Right lobe of liver (tissue), 6 donors: ENCODE measurements around the gene YBEY. TPM values are rescaled to one million over a fixed set of nuclear protein-coding genes. Genes with fewer than 3 reads are reported as not detected.
A peak's percentile ranks its signal among the peaks of the same experiment; 100 is the strongest.
"Not testable (repeated sequence)": the region's sequence is repeated elsewhere in the genome, so short reads cannot be mapped to it uniquely, and the experiment has no call there.

Source experiments
- ATAC-seq, 4 donors: fragments of 200-7000 bp; cut with Tn5 transposase; one replicate each; pipeline ENCODE4 v1.9.1; 2020; ENCODE audit warnings: mild to moderate bottlenecking in 4 of 4, moderate library complexity in 4 of 4
- DNase-seq, 3 donors: peaks; one replicate each; pipeline ENCODE4 v3.0.0-alpha.2; 2020
- H3K27ac ChIP-seq, 3 donors: fragments of 200-600 bp; one replicate each; pipeline ENCODE4 v1.8.0; 2022
- H3K27me3 ChIP-seq, 2 donors: fragments of 200-600 bp; one replicate each; pipeline ENCODE4 v1.8.0; 2022
- H3K36me3 ChIP-seq, 4 donors: fragments of 200-600 bp; sonication (generic) in 1 of 4; one replicate each; pipeline versions ENCODE4 v1.5.1 to v1.8.0; 2017 to 2022; ENCODE audit warnings: control low read depth in 1 of 4
- H3K4me1 ChIP-seq, 4 donors: fragments of 200-600 bp; sonication (generic) in 1 of 4; one replicate each; pipeline versions ENCODE4 v1.5.1 to v1.8.0; 2017 to 2022; ENCODE audit warnings: control low read depth in 1 of 4
- H3K4me3 ChIP-seq, 3 donors: fragments of 200-600 bp; one replicate each; pipeline ENCODE4 v1.8.0; 2022
- H3K9me3 ChIP-seq, 4 donors: fragments of 200-600 bp; sonication (generic) in 1 of 4; one replicate each; pipeline versions ENCODE4 v1.5.1 to v1.8.0; 2017 to 2022; ENCODE audit warnings: control low read depth in 1 of 4
- POLR2A ChIP-seq: fragments of 450-650 bp; IDR thresholded peaks from one replicate; pipeline ENCODE4 v1.6.1; 2017; ENCODE audit warnings: antibody characterized with exemption, mild to moderate bottlenecking
- whole genome bisulfite sequencing: methylation state at CpG from one replicate; pipeline ENCODE4 v1.1.6; 2018; ENCODE audit warnings: low coverage, low lambda C conversion rate; ENCODE audit not compliant: insufficient coverage; ENCODE audit errors: missing lambda C conversion rate; 5-methylcytosine and 5-hydroxymethylcytosine counted together
- intact Hi-C, 2 donors: fragments of 100-400 bp; cut with DNase I; formaldehyde crosslinking; loops; one replicate each; pipeline versions ENCODE4 v1.11.2 to v1.14.1; 2022
- long read RNA-seq: library from polyadenylated mRNA; unstranded; transcript quantifications from one replicate; pipeline ENCODE4 v2.0.0, GENCODE V29; 2019
- total RNA-seq, 6 experiments: library from RNA; depleted of rRNA in 2 of 6; stranded (reverse); fragments of >200 nt in 2 of 6; fragmentation: NEBNext Ultra II Directional in 3 of 6; extraction: Animal tissue kit (Norgen Biotek cat#: 25700) in 3 of 6; gene quantifications; one replicate each; pipeline versions ENCODE4 v1.1.0 to v1.2.4, GENCODE V29; 2016 to 2023
- TF ChIP-seq, protein P1 (sequence below), 4 donors: fragments of 200-600 bp in 3 of 4; fragments of 450-650 bp in 1 of 4; IDR thresholded peaks; one replicate each; pipeline versions ENCODE4 v1.5.1 to v1.8.0; 2016 to 2022; ENCODE audit warnings: antibody characterized with exemption in 4 of 4, mild to moderate bottlenecking in 2 of 4
- donor health status: DM: no; HTN: yes; CAD: no.
- donor health status: DM: no; HTN: no; CAD: no.
- donor health status: DM: no; HTN: no; CAD: no.
- donor health status: DM: no; HTN: yes; CAD: no.
- donor health status: DM: no; HTN: yes; CAD: no.

The YBEY gene
- 10 to 100 TPM in 2 of 6 experiments, 1 to 10 TPM in 4; 6.3 to 16.0 (median 7.3) TPM for total RNA-seq
- long read RNA-seq, partial matches to known transcripts, result 0 of 4 reads
- long read RNA-seq, other reads (novel, unspliced or antisense), result 1 of 4 reads

DNA sequence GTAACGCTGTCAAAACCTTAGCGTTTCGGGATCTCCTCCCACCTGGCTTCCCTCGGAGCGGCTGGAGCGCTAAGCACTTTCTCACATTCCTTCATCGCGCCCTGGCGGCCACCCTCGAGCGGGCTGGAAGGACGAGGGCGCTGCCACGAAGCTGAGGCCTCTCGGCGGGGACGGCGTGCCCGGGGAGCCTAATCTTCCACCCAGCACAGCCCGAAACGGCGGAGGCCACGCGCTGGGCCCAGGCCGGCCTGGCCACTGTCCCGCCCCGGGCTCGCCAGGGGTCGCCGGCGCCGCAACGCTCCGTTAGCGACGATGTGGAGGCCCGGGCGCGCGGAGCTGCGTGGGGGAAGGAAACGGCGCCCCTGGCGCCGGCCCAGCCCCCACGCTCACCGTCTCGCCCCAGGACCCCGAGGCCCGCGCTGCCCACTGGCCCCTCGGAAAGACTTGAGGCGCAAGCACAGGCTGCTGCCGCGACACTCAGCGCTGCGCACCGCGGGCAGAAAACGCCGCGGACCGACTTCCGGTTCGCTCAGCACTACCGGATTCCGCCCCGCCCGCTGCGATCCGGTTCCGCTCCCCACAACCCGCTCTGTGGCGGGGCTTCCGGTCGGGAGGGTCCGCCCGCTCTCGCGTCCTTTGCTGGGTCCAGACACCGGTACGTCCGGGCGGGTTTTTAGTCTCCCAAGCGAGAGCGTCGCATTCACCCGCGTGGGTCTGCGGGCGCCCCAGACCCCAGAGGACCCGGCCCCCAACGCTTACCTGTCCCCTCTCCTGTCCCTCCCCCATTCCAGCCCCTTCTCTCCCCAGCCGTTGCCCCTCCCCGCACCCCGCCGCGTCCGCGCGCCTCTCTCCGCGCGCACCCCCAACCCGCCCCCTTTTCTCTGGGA is at the start of gene YBEY:
YBEY (plus strand) TSS at position 582 of the 887 bp plus-strand sequence. CDS start 572 bp downstream, outside the sequence.
- H3K4me1 ChIP-seq, result peaks cover 1 to 34% (median 15%) of the 10 kb centered on the region in 4 donors
- intact Hi-C loops, result no loop called here

DNA sequence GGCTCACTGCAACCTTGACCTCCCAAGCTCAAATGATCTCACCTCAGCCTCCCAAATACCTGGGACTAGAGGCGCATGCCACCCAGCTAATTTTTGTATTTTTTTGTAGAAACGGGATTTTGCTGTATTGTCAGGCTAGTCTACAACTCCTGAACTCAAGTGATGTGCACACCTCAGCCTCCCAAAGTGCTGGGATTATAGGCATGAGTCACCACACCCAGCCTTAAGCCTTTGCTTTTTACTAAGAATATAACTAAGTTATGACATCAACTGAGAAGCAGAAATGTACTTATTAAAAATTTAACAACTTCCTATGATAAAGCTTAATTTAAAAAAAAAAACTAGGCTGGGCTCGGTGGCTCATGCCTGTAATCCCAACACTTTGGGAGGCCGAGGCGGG is 48.7 kb upstream of the YBEY start:
- no peak overlapping the region for H3K4me3 ChIP-seq
- H3K27me3 ChIP-seq, result no peaks in the 10 kb centered on the region
- DNase-seq (no peak), ATAC-seq (no peak)
- intact Hi-C loops, result no loop called here
- no peaks in the 10 kb centered on the region for H3K4me1 ChIP-seq
- no peak for TF ChIP-seq POLR2A
- TF ChIP-seq, protein P1, sequence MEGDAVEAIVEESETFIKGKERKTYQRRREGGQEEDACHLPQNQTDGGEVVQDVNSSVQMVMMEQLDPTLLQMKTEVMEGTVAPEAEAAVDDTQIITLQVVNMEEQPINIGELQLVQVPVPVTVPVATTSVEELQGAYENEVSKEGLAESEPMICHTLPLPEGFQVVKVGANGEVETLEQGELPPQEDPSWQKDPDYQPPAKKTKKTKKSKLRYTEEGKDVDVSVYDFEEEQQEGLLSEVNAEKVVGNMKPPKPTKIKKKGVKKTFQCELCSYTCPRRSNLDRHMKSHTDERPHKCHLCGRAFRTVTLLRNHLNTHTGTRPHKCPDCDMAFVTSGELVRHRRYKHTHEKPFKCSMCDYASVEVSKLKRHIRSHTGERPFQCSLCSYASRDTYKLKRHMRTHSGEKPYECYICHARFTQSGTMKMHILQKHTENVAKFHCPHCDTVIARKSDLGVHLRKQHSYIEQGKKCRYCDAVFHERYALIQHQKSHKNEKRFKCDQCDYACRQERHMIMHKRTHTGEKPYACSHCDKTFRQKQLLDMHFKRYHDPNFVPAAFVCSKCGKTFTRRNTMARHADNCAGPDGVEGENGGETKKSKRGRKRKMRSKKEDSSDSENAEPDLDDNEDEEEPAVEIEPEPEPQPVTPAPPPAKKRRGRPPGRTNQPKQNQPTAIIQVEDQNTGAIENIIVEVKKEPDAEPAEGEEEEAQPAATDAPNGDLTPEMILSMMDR (IDR thresholded peaks at IDR 0.05), result no peak
- H3K36me3 ChIP-seq, result peaks cover 0 to 81% (median 20%) of the 10 kb centered on the region in 4 donors
- no peaks in the 10 kb centered on the region for H3K9me3 ChIP-seq
- 87% methylated on average over 3 of the region's 5 CpGs for WGBS
- no peak overlapping the region for H3K27ac ChIP-seq

More for the DNA sequence above, at the start of gene YBEY:
- DNase-seq, result peak; percentile 90 to 92 (median 91)
- peaks cover 0 to 18% (median 4%) of the 10 kb centered on the region in 4 donors for H3K36me3 ChIP-seq
- H3K27ac ChIP-seq, result peak within 1 kb of the TSS; percentile 75 to 94 (median 82)
- 2% methylated on average over 23 of the region's 105 CpGs for WGBS
- peak within 1 kb of the TSS; percentile 82 to 90 (median 84) for H3K4me3 ChIP-seq
- H3K27me3 ChIP-seq, result no peaks in the 10 kb centered on the region
- H3K9me3 ChIP-seq, result no peaks in the 10 kb centered on the region
- peak; percentile 74 for TF ChIP-seq POLR2A
- TF ChIP-seq, protein P1 (IDR thresholded peaks at IDR 0.05), result peak; percentile 12 to 42 (median 28)
- peak; percentile 95 to 98 (median 96) for ATAC-seq

GRCh38 chr21:46239817-46240325 is 46.3 kb upstream of the YBEY start:
- Histone ChIP-seq H3K36me3 (peaks cover 0 to 86% (median 31%) of the 10 kb centered on the region in 4 donors), H3K4me1 (no peaks in the 10 kb centered on the region), H3K27ac (no peak overlapping the region), H3K9me3 (no peaks in the 10 kb centered on the region), H3K27me3 (no peaks in the 10 kb centered on the region), H3K4me3 (no peak overlapping the region)
- intact Hi-C loops, result no loop called here
- no peak for TF ChIP-seq POLR2A
- TF ChIP-seq, protein P1 (IDR thresholded peaks at IDR 0.05), result no peak
- DNase-seq (no peak), ATAC-seq (no peak)
- 87% methylated on average over 4 of the region's 7 CpGs for WGBS

DNA sequence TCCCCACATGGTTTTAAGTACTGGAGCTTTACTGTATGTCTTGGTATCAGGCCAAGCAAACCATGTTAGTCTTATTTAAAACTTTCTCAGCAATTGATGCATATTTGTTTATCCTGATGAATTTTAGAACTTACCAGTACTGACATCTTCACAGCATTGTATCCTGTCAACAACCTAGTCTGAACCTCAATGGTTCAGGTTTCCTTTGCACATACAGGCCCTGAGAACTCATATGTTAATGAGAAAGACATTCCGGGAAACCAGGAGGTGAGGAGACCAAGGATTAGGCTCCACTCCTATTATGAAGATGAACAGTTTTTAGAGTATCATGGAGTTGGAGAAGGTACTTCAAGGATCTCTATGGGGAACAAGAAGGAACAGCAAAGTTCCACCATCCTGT is 44.6 kb upstream of the YBEY start:
- H3K4me3 ChIP-seq, ATAC-seq, H3K4me1 ChIP-seq, DNase-seq, H3K27me3 ChIP-seq, H3K27ac ChIP-seq, intact Hi-C loops, H3K9me3 ChIP-seq: not testable (repeated sequence)
- H3K36me3 ChIP-seq, result peaks cover 0 to 86% (median 38%) of the 10 kb centered on the region in 4 donors
- 19% methylated on average over 1 of the region's 1 CpG for WGBS

GRCh38 chr21:46243325-46243724 is 42.8 kb upstream of the YBEY start:
- ATAC-seq (no peak), DNase-seq (no peak)
- Histone ChIP-seq H3K36me3 (peaks cover 0 to 93% (median 40%) of the 10 kb centered on the region in 4 donors), H3K27ac (no peak overlapping the region), H3K4me3 (no peak overlapping the region), H3K27me3 (no peaks in the 10 kb centered on the region), H3K9me3 (no peaks in the 10 kb centered on the region), H3K4me1 (no peaks in the 10 kb centered on the region)
- 82% methylated on average over 5 of the region's 8 CpGs for WGBS
- intact Hi-C loops, result no loop called here
- TF ChIP-seq, protein P1 (IDR thresholded peaks at IDR 0.05), result no peak
- TF ChIP-seq POLR2A, result no peak
